Fibroblast of skin of abdomen (primary cell): ENCODE results near the gene FSHR.
A peak's percentile ranks its signal among the peaks of the same experiment; 100 is the strongest.

ENCODE experiments used
- DNase-seq: peaks from one replicate; pipeline ENCODE4 v3.0.0-alpha.2; 2013

Gene FSHR

GRCh38 chr2:49032126-49032525 is 122.2 kb downstream of the FSHR start:
- no peak for DNase-seq

GRCh38 chr2:49029406-49029805 is 124.9 kb downstream of the FSHR start:
- DNase-seq, result no peak

- no peak for DNase-seq
Measured at GRCh38 chr2:49028101-49028500, 126.2 kb downstream of the FSHR start.

- DNase-seq, result no peak
Measured at GRCh38 chr2:49026706-49027105, 127.6 kb downstream of the FSHR start.

GRCh38 chr2:49021271-49021670 is 133.0 kb downstream of the FSHR start:
- DNase-seq, result no peak

- DNase-seq, result no peak
Measured at GRCh38 chr2:49005261-49005660, 149.1 kb downstream of the FSHR start.

GRCh38 chr2:49004036-49004626 is 150.2 kb downstream of the FSHR start:
- no peak for DNase-seq

- peak; percentile 45 for DNase-seq
Measured at GRCh38 chr2:49003201-49003600, 151.1 kb downstream of the FSHR start.

GRCh38 chr2:49002750-49003149 is 151.6 kb downstream of the FSHR start:
- peak; percentile 85 for DNase-seq

- no peak for DNase-seq
Measured at GRCh38 chr2:49000695-49001094, 153.6 kb downstream of the FSHR start.

GRCh38 chr2:48998449-48998848 is 155.9 kb downstream of the FSHR start:
- DNase-seq, result no peak

- DNase-seq, result no peak
Measured at GRCh38 chr2:48993576-48993975, 160.7 kb downstream of the FSHR start.

GRCh38 chr2:48991415-48992131 is 162.7 kb downstream of the FSHR start:
- DNase-seq, result no peak

- DNase-seq, result no peak
Measured at GRCh38 chr2:48984922-48985321, 169.4 kb downstream of the FSHR start.

GRCh38 chr2:48983551-48983950 is 170.8 kb downstream of the FSHR start:
- DNase-seq, result no peak

- DNase-seq, result no peak
Measured at GRCh38 chr2:48982887-48983435, 171.4 kb downstream of the FSHR start.

GRCh38 chr2:48980846-48981245 is 173.5 kb downstream of the FSHR start:
- DNase-seq, result no peak

- no peak for DNase-seq
Measured at GRCh38 chr2:48979691-48980090, 174.6 kb downstream of the FSHR start.

GRCh38 chr2:48978131-48978530 is 176.2 kb downstream of the FSHR start:
- no peak for DNase-seq

GRCh38 chr2:48971801-48972200 is 182.5 kb downstream of the FSHR start:
- DNase-seq, result no peak

- no peak for DNase-seq
Measured at GRCh38 chr2:48968011-48968410, 186.3 kb downstream of the FSHR start.

GRCh38 chr2:48965204-48965603 is 189.1 kb downstream of the FSHR start:
- no peak for DNase-seq

GRCh38 chr2:48961009-48961408 is 193.3 kb downstream of the FSHR start:
- no peak for DNase-seq

- DNase-seq, result no peak
Measured at GRCh38 chr2:48954935-48955334, 199.4 kb downstream of the FSHR start.
